Tibial nerve (tissue), 4 donors: ENCODE data around the gene SMARCA1.

Experiments
- CTCF ChIP-seq, 5 experiments: fragments of 200-600 bp in 3 of 5; fragments of 450-650 bp in 2 of 5; sonication (generic) in 3 of 5; IDR thresholded peaks; one replicate each; pipeline ENCODE4 v1.5.1; 2016 to 2019; ENCODE audit warnings: antibody characterized with exemption in 5 of 5, mild to moderate bottlenecking in 3 of 5, moderate library complexity in 2 of 5
- EP300 ChIP-seq, 2 donors: sonication (generic); formaldehyde crosslinking; IDR thresholded peaks; one replicate each; pipeline ENCODE4 v1.6.1; 2017; ENCODE audit warnings: antibody characterized with exemption in 2 of 2, mild to moderate bottlenecking in 1 of 2
- POLR2A ChIP-seq, 2 donors: fragments of 450-650 bp; IDR thresholded peaks; one replicate each; pipeline ENCODE4 v1.6.1; 2017; ENCODE audit warnings: antibody characterized with exemption in 2 of 2, mild to moderate bottlenecking in 2 of 2, moderate library complexity in 2 of 2

- TF ChIP-seq CTCF (IDR thresholded peaks at IDR 0.05), result no peak
- TF ChIP-seq EP300 (IDR thresholded peaks at IDR 0.05), result no peak
- TF ChIP-seq POLR2A (IDR thresholded peaks at IDR 0.05), result no peak
These were observed 118.7 kb downstream of the SMARCA1 start for GRCh38 chrX:129404670-129405008.
